SK-N-SH (cell line): ENCODE results near the gene BBLN. TPM values are rescaled to one million over a fixed set of nuclear protein-coding genes. Genes with fewer than 3 reads are reported as not detected.

ENCODE experiments used
- CTCF ChIA-PET: fragments of 300-600, 350-600 bp; formaldehyde crosslinking; extraction: SDS; loops from one replicate; lab custom pipeline; 2021; lab: Yijun Ruan, JAX
- POLR2A ChIA-PET: fragments of 350-600 bp; sonication (Branson Sonifier 250); formaldehyde crosslinking; extraction: SDS; loops from one replicate; lab custom pipeline; 2020; ENCODE audit warnings: antibody characterized with exemption, inconsistent platforms; lab: Yijun Ruan, JAX
- DNase-seq: peaks from one replicate; pipeline ENCODE4 v3.0.0; 2012
- H2AFZ ChIP-seq: fragments of 200-600 bp; sonication (generic); 2 replicates; pipeline ENCODE4 v1.8.1; 2016; ENCODE audit warnings: antibody characterized with exemption, mild to moderate bottlenecking, low read depth
- H3F3A ChIP-seq: fragments of 200-600 bp; sonication (generic); replicated peaks from 2 replicates; pipeline ENCODE3; 2016; ENCODE audit warnings: antibody characterized with exemption, mild to moderate bottlenecking; ENCODE audit not compliant: insufficient read depth
- H3K27ac ChIP-seq, 2 experiments: fragments of 200-500 bp in 1 of 2; fragments of 200-600 bp in 1 of 2; sonication (Bioruptor generic) in 1 of 2; sonication (generic), shearing (Covaris generic) in 1 of 2; 2 replicates each; pipeline versions ENCODE4 v1.5.1 to v1.6.1; 2014 to 2016; ENCODE audit warnings: low read depth in 2 of 2, inconsistent platforms in 1 of 2, low read length in 1 of 2, mild to moderate bottlenecking in 1 of 2, mixed read lengths in 1 of 2
- H3K27me3 ChIP-seq: fragments of 200-600 bp; sonication (generic), shearing (Covaris generic); 2 replicates; pipeline ENCODE4 v1.6.1; 2016; ENCODE audit warnings: mixed run types; ENCODE audit not compliant: insufficient read depth
- H3K36me3 ChIP-seq, 2 experiments: fragments of 200-500 bp in 1 of 2; fragments of 200-600 bp in 1 of 2; sonication (Bioruptor generic) in 1 of 2; sonication (generic) in 1 of 2; replicated peaks in 1 of 2; 2 replicates each; pipeline versions ENCODE3 to v1.5.1; 2014 to 2016; ENCODE audit warnings: low read length in 1 of 2, mild to moderate bottlenecking in 1 of 2; ENCODE audit not compliant: insufficient read depth in 2 of 2, control insufficient read depth in 1 of 2
- H3K4me1 ChIP-seq, 2 experiments: fragments of 200-500 bp in 1 of 2; fragments of 200-600 bp in 1 of 2; sonication (Bioruptor generic) in 1 of 2; sonication (generic), shearing (Covaris generic) in 1 of 2; 2 replicates each; pipeline versions ENCODE4 v1.5.1 to v1.6.1; 2014 to 2016; ENCODE audit warnings: low read depth in 1 of 2, low read length in 1 of 2, mixed run types in 1 of 2; ENCODE audit not compliant: insufficient read depth in 2 of 2, control insufficient read depth in 1 of 2
- H3K4me2 ChIP-seq: fragments of 200-600 bp; sonication (generic), shearing (Covaris generic); 2 replicates; pipeline ENCODE4 v1.6.1; 2017; ENCODE audit warnings: mixed run types
- H3K4me3 ChIP-seq, 2 experiments: fragments of 200-500 bp in 1 of 2; fragments of 200-600 bp in 1 of 2; sonication (Bioruptor generic) in 1 of 2; sonication (generic), shearing (Covaris generic) in 1 of 2; 2 replicates each; pipeline versions ENCODE4 v1.5.1 to v1.8.1; 2014 to 2016; ENCODE audit warnings: low read depth in 2 of 2, inconsistent platforms in 1 of 2, low read length in 1 of 2, mild to moderate bottlenecking in 1 of 2, mixed read lengths in 1 of 2, moderate library complexity in 1 of 2
- H3K79me2 ChIP-seq: fragments of 200-600 bp; sonication (generic); 2 replicates; pipeline ENCODE4 v1.8.1; 2017; ENCODE audit warnings: mild to moderate bottlenecking; ENCODE audit not compliant: insufficient read depth
- H3K9ac ChIP-seq: fragments of 200-600 bp; sonication (generic); 2 replicates; pipeline ENCODE4 v1.6.1; 2017; ENCODE audit warnings: mixed run types
- H3K9me2 ChIP-seq: fragments of 200-600 bp; sonication (generic); 2 replicates; pipeline ENCODE4 v1.6.1; 2017; ENCODE audit warnings: mixed run types
- H3K9me3 ChIP-seq: fragments of 200-600 bp; sonication (generic); 2 replicates; pipeline ENCODE4 v1.6.1; 2017; ENCODE audit warnings: mixed run types, mild to moderate bottlenecking, moderate library complexity
- H4K20me1 ChIP-seq: fragments of 200-600 bp; sonication (generic); 2 replicates; pipeline ENCODE4 v1.6.1; 2017; ENCODE audit warnings: mild to moderate bottlenecking, mixed run types; ENCODE audit not compliant: insufficient read depth
- CHD2 ChIP-seq: fragments of 150-350 bp; IDR thresholded peaks from 2 replicates; pipeline ENCODE4 v1.6.1; 2018; ENCODE audit warnings: low read length; ENCODE audit not compliant: partially characterized antibody
- ELF1 ChIP-seq: IDR thresholded peaks from 2 replicates; pipeline ENCODE4 v1.4.0; 2012
- EP300 ChIP-seq, 2 experiments: IDR thresholded peaks; 2 replicates each; pipeline versions ENCODE4 v1.4.0 to v1.6.1; 2012; ENCODE audit warnings: borderline replicate concordance in 1 of 2, low read depth in 1 of 2, low read length in 1 of 2
- FOXJ3 ChIP-seq: sonication (generic); formaldehyde crosslinking; IDR thresholded peaks from 2 replicates; pipeline ENCODE4 v1.5.1; 2020; ENCODE audit warnings: mild to moderate bottlenecking, missing genetic modification reagents
- FOXM1 ChIP-seq: IDR thresholded peaks from 2 replicates; pipeline ENCODE4 v1.4.0; 2012; ENCODE audit warnings: low read depth, mild to moderate bottlenecking
- GABPA ChIP-seq: IDR thresholded peaks from 2 replicates; pipeline ENCODE4 v1.4.0; 2012; ENCODE audit warnings: low read depth, mild to moderate bottlenecking
- IRF3 ChIP-seq: fragments of 150-350 bp; IDR thresholded peaks from 2 replicates; pipeline ENCODE4 v1.6.1; 2016; ENCODE audit warnings: mild to moderate bottlenecking, low read depth, low read length
- JUND ChIP-seq: IDR thresholded peaks from 2 replicates; pipeline ENCODE4 v1.4.0; 2012
- MEF2A ChIP-seq: IDR thresholded peaks from 2 replicates; pipeline ENCODE4 v1.4.0; 2012; ENCODE audit warnings: low read depth, borderline replicate concordance
- MXI1 ChIP-seq: IDR thresholded peaks from 2 replicates; pipeline ENCODE4 v1.6.1; 2012; ENCODE audit warnings: mild to moderate bottlenecking, low read depth, low read length, improper control_type of control experiment
- NFIC ChIP-seq: IDR thresholded peaks from 2 replicates; pipeline ENCODE4 v1.4.0; 2012; ENCODE audit warnings: borderline replicate concordance
- PBX3 ChIP-seq: IDR thresholded peaks from 2 replicates; pipeline ENCODE4; 2012
- RAD21 ChIP-seq: IDR thresholded peaks from 2 replicates; pipeline ENCODE4 v1.6.1; 2012; ENCODE audit warnings: mild to moderate bottlenecking, low read length
- RCOR1 ChIP-seq: fragments of 150-350 bp; IDR thresholded peaks from 2 replicates; pipeline ENCODE4 v1.6.1; 2017; ENCODE audit warnings: antibody characterized with exemption, low read length
- SMC3 ChIP-seq: IDR thresholded peaks from 2 replicates; pipeline ENCODE4 v1.6.1; 2012; ENCODE audit warnings: low read depth, low read length, improper control_type of control experiment
- TAF1 ChIP-seq: IDR thresholded peaks from 2 replicates; pipeline ENCODE4 v1.6.1; 2012; ENCODE audit warnings: low read depth, mild to moderate bottlenecking, low read length, moderate library complexity, borderline replicate concordance
- TEAD4 ChIP-seq: IDR thresholded peaks from 2 replicates; pipeline ENCODE4 v1.4.0; 2012; ENCODE audit warnings: mild to moderate bottlenecking, borderline replicate concordance; ENCODE audit not compliant: insufficient read depth
- USF1 ChIP-seq: IDR thresholded peaks from 2 replicates; pipeline ENCODE4 v1.4.0; 2012; ENCODE audit warnings: low read depth, borderline replicate concordance
- USF2 ChIP-seq: fragments of 150-350 bp; IDR thresholded peaks from 2 replicates; pipeline ENCODE4 v1.6.1; 2017; ENCODE audit warnings: antibody characterized with exemption, low read length, low read depth, borderline replicate concordance
- WGBS: methylation state at CpG from one replicate; pipeline ENCODE4 v1.1.6; 2017; ENCODE audit warnings: low lambda C conversion rate; 5-methylcytosine and 5-hydroxymethylcytosine counted together
- polyA plus RNA-seq, 3 experiments: library from polyadenylated mRNA; depleted of rRNA; stranded (reverse); fragments of >200 nt; gene quantifications; 2 replicates each; pipeline ENCODE4 v1.2.3, GENCODE V29; 2012
- TF ChIP-seq, protein P1 (sequence below): fragments of 200-600 bp; sonication (generic); IDR thresholded peaks from 2 replicates; pipeline ENCODE4 v1.6.1; 2017; ENCODE audit warnings: antibody characterized with exemption, mild to moderate bottlenecking, moderate library complexity

Gene BBLN
- polyA plus RNA-seq, 1 of the 3 experiments (the other 2 are of a cell fraction): 109 TPM

DNA sequence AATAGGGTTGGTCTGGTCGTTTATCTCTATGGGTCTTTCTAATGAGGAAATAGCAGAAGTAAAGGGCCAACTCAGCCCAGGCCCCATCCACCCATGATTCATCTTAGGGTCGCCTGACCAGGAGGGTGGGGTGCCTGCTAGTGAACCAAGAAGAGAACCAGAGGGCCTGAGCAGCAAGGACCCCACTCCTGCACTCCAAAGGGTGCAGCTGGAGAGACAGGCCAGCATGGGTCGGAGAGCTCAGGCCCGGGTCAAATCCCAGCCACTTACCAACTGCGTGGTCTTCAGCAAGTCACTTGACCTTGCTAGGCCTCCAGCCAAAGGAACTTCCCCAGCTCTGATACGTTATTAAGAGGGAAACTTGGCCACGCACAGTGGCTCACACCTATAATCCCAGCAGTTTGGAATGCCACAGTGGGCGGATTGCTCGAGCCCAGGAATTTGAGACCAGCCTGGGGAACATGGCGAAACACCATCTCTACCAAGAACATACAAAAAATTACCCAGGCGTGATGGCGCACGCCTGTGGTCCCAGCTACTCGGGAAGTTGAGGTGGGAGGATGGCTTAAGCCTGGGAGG, 4.3 kb downstream of the BBLN start:
- H3K9me2 ChIP-seq: no peaks in the 10 kb centered on the region
- H3K9me3 ChIP-seq: no peaks in the 10 kb centered on the region
- H3K9ac ChIP-seq: no peak overlapping the region
- peaks cover 6% of the 10 kb centered on the region for H3F3A ChIP-seq
- H3K4me1 ChIP-seq: peaks cover 0 to 10% of the 10 kb centered on the region in 2 experiments; a peak in 2 of 4 replicates
- H3K27ac ChIP-seq: no peak overlapping the region
- H3K36me3 ChIP-seq: peaks cover 6 to 51% of the 10 kb centered on the region in 2 experiments
- H3K27me3 ChIP-seq: no peaks in the 10 kb centered on the region
- no peak overlapping the region for H3K4me2 ChIP-seq
- H4K20me1 ChIP-seq: no peaks in the 10 kb centered on the region
- no peak for DNase-seq
- no peak overlapping the region for H3K4me3 ChIP-seq
- WGBS: 89% methylated on average over 10 of the region's 14 CpGs
- POLR2A ChIA-PET: no interaction called here
- TF ChIP-seq SMC3: no peak
- TF ChIP-seq USF2: no peak
- no peak for TF ChIP-seq MEF2A
- TF ChIP-seq FOXJ3 (CRISPR knock-in tag): no peak
- no peak for TF ChIP-seq JUND
- TF ChIP-seq TEAD4: no peak
- no peak for TF ChIP-seq RAD21
- no peak for TF ChIP-seq IRF3
- no peak for TF ChIP-seq RCOR1
- TF ChIP-seq ELF1: no peak
- TF ChIP-seq, protein P1, sequence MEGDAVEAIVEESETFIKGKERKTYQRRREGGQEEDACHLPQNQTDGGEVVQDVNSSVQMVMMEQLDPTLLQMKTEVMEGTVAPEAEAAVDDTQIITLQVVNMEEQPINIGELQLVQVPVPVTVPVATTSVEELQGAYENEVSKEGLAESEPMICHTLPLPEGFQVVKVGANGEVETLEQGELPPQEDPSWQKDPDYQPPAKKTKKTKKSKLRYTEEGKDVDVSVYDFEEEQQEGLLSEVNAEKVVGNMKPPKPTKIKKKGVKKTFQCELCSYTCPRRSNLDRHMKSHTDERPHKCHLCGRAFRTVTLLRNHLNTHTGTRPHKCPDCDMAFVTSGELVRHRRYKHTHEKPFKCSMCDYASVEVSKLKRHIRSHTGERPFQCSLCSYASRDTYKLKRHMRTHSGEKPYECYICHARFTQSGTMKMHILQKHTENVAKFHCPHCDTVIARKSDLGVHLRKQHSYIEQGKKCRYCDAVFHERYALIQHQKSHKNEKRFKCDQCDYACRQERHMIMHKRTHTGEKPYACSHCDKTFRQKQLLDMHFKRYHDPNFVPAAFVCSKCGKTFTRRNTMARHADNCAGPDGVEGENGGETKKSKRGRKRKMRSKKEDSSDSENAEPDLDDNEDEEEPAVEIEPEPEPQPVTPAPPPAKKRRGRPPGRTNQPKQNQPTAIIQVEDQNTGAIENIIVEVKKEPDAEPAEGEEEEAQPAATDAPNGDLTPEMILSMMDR: no peak
- no peak for TF ChIP-seq CHD2
- no peak for TF ChIP-seq NFIC
- no peak for TF ChIP-seq TAF1
- TF ChIP-seq MXI1: no peak
- TF ChIP-seq FOXM1: no peak
- TF ChIP-seq USF1: no peak
- no peak for TF ChIP-seq EP300 (IDR thresholded peaks at IDR 0.05; ENCODE audit: borderline replicate concordance in 1 of 2, low read depth in 1 of 2, low read length in 1 of 2)
- TF ChIP-seq GABPA: no peak
- TF ChIP-seq PBX3: no peak
- no peak overlapping the region for H2AFZ ChIP-seq
- peaks cover 11% of the 10 kb centered on the region for H3K79me2 ChIP-seq
- CTCF ChIA-PET: interaction anchor here (1.5 kb wide), 1 partner anchor 47 kb away, joined by 5 read pairs; no protein-coding TSS in a partner anchor
